Prostate gland (tissue), 2 donors: ENCODE results near the gene FAM222A. TPM values are rescaled to one million over a fixed set of nuclear protein-coding genes. Genes with fewer than 3 reads are reported as not detected.

Source experiments
- DNase-seq: peaks from one replicate; pipeline ENCODE4 v3.0.0-alpha.2; 2019; ENCODE audit warnings: low spot score
- H3K27ac ChIP-seq, 2 donors: fragments of 200-600 bp; sonication (generic); 2 replicates each; pipeline ENCODE4 v1.5.1; 2017 to 2019
- H3K27me3 ChIP-seq: fragments of 200-600 bp; sonication (generic); replicated peaks from 2 replicates; pipeline ENCODE4 v1.5.1; 2019; ENCODE audit not compliant: insufficient read depth
- H3K36me3 ChIP-seq, 2 donors: fragments of 200-600 bp; sonication (generic); 1 replicate in 1 of 2; 2 replicates in 1 of 2; pipeline versions ENCODE4 v1.5.1 to v1.8.1; 2017 to 2019
- H3K4me1 ChIP-seq: fragments of 200-600 bp; sonication (generic); replicated peaks from 2 replicates; pipeline ENCODE4 v1.5.1; 2019
- H3K4me3 ChIP-seq, 2 donors: fragments of 200-600 bp; sonication (generic); 2 replicates each; pipeline ENCODE4 v1.5.1; 2017 to 2019
- H3K9me3 ChIP-seq: fragments of 200-600 bp; sonication (generic); 2 replicates; pipeline ENCODE4 v1.5.1; 2017
- POLR2A ChIP-seq: fragments of 450-650 bp; IDR thresholded peaks from one replicate; pipeline ENCODE4 v1.6.1; 2016; ENCODE audit warnings: antibody characterized with exemption, mild to moderate bottlenecking
- POLR2AphosphoS5 ChIP-seq: sonication (generic); formaldehyde crosslinking; IDR thresholded peaks from one replicate; pipeline ENCODE4 v1.6.1; 2017; ENCODE audit warnings: antibody characterized with exemption
- WGBS: methylation state at CpG from one replicate; pipeline ENCODE4 v1.1.5; 2018; 5-methylcytosine and 5-hydroxymethylcytosine counted together
- intact Hi-C: fragments of 100-400 bp; cut with DNase I; formaldehyde crosslinking; loops from one replicate; pipeline ENCODE4 v1.14.2; 2022
- total RNA-seq, 2 donors: library from RNA; depleted of rRNA; stranded (reverse); fragments of >200 nt; gene quantifications; one replicate each; pipeline ENCODE4 v1.1.0, GENCODE V29; 2016
- TF ChIP-seq, protein P1 (sequence below), 4 experiments: fragments of 200-600 bp in 2 of 4; fragments of 450-650 bp in 2 of 4; sonication (generic) in 2 of 4; IDR thresholded peaks; 1 replicate in 3 of 4; 2 replicates in 1 of 4; pipeline ENCODE4 v1.5.1; 2016 to 2019; ENCODE audit warnings: antibody characterized with exemption in 4 of 4, mild to moderate bottlenecking in 2 of 4, moderate library complexity in 2 of 4

The FAM222A gene
- total RNA-seq, 2 donors from 2014 or later = 2.0 to 52.3 TPM

DNA sequence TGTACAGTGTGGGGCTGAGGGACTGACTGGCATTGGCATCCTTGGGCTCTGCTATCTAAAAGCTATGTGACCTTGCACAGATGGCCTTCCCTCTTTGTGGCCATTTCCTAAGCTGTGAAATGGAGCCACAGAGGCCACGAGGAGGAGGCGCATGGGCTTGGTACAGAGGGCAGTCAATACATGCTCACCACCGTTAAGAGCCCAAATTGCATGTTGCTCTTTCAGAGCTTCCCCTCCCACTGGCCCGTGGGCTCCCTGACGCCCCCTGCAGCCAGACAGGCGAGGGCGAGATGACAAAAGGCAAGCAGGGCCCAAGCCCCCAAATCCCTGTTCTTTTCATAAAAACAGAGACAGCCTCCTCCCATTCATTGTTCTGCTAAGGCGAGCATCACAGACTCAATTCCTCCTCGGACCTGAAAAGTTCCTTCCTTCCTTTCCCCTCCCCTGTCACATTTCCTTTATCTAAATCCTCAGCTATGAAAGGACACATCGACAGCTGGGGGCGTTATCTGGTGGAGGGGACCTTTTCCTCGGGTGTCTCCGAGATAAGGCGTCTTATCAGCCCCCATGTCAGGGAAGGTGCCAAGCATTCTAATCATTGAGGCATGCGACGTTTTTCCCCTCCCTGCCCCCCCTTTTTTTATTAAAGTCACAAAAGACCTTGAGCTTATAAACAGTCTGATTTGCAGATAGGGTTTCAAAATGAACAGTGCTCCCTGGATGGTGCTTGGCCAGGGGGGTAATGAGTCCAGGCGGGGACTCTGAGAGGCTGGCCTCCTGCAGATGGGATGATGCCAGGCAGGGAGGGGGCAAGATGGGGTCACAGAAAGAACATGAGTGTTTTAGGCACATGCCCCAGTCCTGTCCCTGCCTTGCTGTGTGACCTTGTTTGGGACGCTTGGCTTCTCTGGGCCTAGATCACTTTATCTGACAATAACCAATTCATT is 26.4 kb downstream of the FAM222A start:
- TF ChIP-seq POLR2A (no peak), POLR2AphosphoS5 (no peak)
- TF ChIP-seq, protein P1, sequence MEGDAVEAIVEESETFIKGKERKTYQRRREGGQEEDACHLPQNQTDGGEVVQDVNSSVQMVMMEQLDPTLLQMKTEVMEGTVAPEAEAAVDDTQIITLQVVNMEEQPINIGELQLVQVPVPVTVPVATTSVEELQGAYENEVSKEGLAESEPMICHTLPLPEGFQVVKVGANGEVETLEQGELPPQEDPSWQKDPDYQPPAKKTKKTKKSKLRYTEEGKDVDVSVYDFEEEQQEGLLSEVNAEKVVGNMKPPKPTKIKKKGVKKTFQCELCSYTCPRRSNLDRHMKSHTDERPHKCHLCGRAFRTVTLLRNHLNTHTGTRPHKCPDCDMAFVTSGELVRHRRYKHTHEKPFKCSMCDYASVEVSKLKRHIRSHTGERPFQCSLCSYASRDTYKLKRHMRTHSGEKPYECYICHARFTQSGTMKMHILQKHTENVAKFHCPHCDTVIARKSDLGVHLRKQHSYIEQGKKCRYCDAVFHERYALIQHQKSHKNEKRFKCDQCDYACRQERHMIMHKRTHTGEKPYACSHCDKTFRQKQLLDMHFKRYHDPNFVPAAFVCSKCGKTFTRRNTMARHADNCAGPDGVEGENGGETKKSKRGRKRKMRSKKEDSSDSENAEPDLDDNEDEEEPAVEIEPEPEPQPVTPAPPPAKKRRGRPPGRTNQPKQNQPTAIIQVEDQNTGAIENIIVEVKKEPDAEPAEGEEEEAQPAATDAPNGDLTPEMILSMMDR (IDR thresholded peaks at IDR 0.05) = no peak
- no peaks in the 10 kb centered on the region for H3K9me3 ChIP-seq
- no peak overlapping the region for H3K4me3 ChIP-seq
- no peaks in the 10 kb centered on the region for H3K4me1 ChIP-seq
- no peaks in the 10 kb centered on the region for H3K36me3 ChIP-seq
- no peak for DNase-seq
- H3K27ac ChIP-seq = no peak overlapping the region
- intact Hi-C loops = no loop called here
- WGBS = 49% methylated on average over 18 of the region's 18 CpGs
- no peaks in the 10 kb centered on the region for H3K27me3 ChIP-seq

DNA sequence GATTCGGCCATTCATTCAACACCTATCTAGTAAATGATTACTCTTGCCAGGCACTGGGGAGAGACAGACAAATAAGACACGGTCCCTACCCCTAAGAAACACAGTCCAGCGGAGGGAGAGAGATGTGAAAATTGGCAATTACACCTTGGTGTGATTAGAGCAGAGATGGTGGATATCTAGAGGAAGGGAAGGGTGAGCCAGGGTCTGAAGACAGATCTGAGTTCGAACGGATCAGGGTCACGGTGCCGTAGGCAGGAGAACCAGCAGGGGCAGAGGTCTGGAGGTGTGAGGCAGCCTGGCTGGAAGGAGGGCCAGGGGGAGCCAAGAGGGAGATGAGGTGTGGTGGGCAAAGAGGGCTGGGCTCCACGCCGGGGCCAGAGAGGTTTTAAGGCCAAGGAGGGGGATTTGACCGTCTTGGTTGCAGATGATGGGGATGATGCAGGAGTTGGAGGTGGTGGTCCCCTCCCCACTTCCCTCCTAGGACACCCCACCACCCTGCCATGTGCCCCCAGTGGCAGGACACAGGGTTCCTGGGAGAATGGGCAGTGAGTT is 27.1 kb downstream of the FAM222A start:
- Histone ChIP-seq H3K4me3 (no peak overlapping the region), H3K27me3 (no peaks in the 10 kb centered on the region), H3K36me3 (no peaks in the 10 kb centered on the region), H3K9me3 (no peaks in the 10 kb centered on the region), H3K27ac (no peak overlapping the region), H3K4me1 (no peaks in the 10 kb centered on the region)
- intact Hi-C loops = no loop called here
- TF ChIP-seq POLR2A (no peak), POLR2AphosphoS5 (no peak)
- TF ChIP-seq, protein P1 (IDR thresholded peaks at IDR 0.05) = no peak
- 90% methylated on average over 10 of the region's 10 CpGs for WGBS
- no peak for DNase-seq

DNA sequence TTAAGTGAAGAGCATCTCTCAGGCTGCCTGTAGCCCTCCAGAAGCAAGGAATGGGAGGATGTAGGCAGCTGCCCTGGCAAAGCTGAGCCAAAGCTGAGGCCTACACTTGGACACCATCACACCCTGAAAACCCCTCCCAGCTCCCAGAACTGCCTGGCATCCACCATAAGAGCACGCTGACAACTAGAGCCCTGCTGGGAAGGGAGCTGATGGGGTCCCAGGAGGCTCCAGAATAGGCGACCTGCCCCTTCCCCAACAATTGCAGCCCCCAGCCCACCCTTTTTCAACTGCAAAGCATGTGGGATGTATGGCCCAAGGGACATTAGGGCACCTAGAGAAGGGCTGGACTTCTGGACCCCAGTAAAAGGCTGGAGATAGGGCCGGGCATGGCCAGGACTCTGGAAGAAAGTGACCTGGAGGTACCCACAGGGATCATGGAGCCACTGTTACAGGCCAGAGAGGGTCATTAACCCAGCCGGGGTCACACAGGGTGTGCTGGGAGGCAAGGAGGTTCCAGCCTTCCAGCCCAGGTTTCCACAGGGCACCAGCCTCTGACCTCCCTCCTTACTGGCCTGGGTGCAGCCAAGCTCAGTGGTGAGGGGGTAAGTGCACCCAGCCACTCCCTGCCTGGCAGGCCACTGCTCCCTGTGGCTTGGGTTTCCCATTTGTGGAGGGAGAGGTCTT is 27.8 kb downstream of the FAM222A start:
- Histone ChIP-seq H3K9me3 (no peaks in the 10 kb centered on the region), H3K4me3 (no peak overlapping the region), H3K36me3 (no peaks in the 10 kb centered on the region), H3K4me1 (no peaks in the 10 kb centered on the region), H3K27ac (no peak overlapping the region), H3K27me3 (no peaks in the 10 kb centered on the region)
- TF ChIP-seq POLR2AphosphoS5 (no peak), POLR2A (no peak)
- TF ChIP-seq, protein P1 (IDR thresholded peaks at IDR 0.05) = no peak
- intact Hi-C loops = no loop called here
- 89% methylated on average over 4 of the region's 4 CpGs for WGBS
- DNase-seq = no peak

DNA sequence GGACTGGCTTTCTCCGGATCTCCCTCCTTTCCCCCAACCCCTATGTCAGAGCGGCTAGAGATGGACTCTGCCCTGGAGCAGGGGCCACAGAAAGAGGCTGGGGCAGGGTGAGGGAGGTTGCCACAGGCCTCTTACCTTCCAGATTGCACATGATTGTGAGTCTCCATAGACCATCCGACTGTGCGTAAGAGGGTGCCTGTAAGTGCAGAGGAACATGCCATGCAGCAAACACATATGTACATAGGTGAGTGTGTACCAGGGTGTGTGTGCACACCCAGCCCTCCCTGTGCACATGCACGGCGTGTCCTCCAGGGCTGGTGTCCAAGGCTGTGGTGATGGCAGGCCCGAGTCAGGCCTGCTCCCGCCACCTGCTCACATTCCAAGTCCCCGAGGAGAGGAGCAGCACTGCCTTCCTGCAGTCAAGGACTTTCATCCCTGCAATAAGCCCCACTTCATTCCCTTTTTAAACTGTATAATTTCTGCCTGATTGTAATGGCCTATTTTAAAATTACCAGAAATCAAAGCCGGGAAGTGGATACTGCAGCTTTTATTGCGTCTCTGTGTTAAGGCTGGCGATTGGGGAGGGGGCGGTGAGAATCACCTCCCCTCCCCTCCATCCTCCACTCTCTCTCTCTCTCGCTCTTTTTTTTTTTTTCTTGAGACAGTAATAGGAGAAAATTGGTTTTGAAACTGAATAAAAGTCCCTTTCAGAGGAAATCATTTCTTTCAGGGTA is 28.5 kb downstream of the FAM222A start:
- no peak overlapping the region for H3K4me3 ChIP-seq
- H3K27me3 ChIP-seq = no peaks in the 10 kb centered on the region
- no peak overlapping the region for H3K27ac ChIP-seq
- no peak for DNase-seq
- no peaks in the 10 kb centered on the region for H3K9me3 ChIP-seq
- TF ChIP-seq POLR2AphosphoS5 (no peak), POLR2A (no peak)
- TF ChIP-seq, protein P1 (IDR thresholded peaks at IDR 0.05) = no peak
- intact Hi-C loops = no loop called here
- no peaks in the 10 kb centered on the region for H3K36me3 ChIP-seq
- H3K4me1 ChIP-seq = no peaks in the 10 kb centered on the region
- WGBS = 82% methylated on average over 14 of the region's 14 CpGs
